CD4-positive, alpha-beta T cell (primary cell): ENCODE results near the gene TNK2. TPM values are rescaled to one million over a fixed set of nuclear protein-coding genes. Genes with fewer than 3 reads are reported as not detected.
"Not testable (repeated sequence)": the region's sequence is repeated elsewhere in the genome, so short reads cannot be mapped to it uniquely, and the experiment has no call there.

ENCODE experiments used
- ATAC-seq: fragments of 200-7000 bp; cut with Tn5 transposase; one replicate; pipeline ENCODE4 v1.10.0; 2022; ENCODE audit warnings: mild to moderate bottlenecking; ENCODE audit not compliant: poor library complexity
- CTCF ChIA-PET: fragments of 350-600 bp; sonication (Branson Sonifier 250); formaldehyde crosslinking; loops from one replicate; lab custom pipeline; 2021; ENCODE audit warnings: antibody characterized with exemption, inconsistent platforms; lab: Charles Lee
- POLR2A ChIA-PET: fragments of 350-600 bp; sonication (Branson Sonifier 250); formaldehyde crosslinking; loops from one replicate; lab custom pipeline; 2021; ENCODE audit warnings: antibody characterized with exemption, inconsistent platforms; lab: Charles Lee
- DNase-seq, 14 experiments: peaks; one replicate each; pipeline ENCODE4 v3.0.0-alpha.2; 2013 to 2020; ENCODE audit warnings: mixed read lengths in 2 of 14
- H3K27ac ChIP-seq, 2 donors: one replicate each; pipeline versions ENCODE4 v1.5.1 to v1.7.0; 2013; ENCODE audit warnings: low read length in 2 of 2, low read depth in 1 of 2, mild to moderate bottlenecking in 1 of 2
- H3K27me3 ChIP-seq, 2 experiments: 1 replicate in 1 of 2; 2 replicates in 1 of 2; pipeline versions ENCODE4 v1.6.1 to v1.7.0; 2013; ENCODE audit warnings: low read length in 2 of 2, control low read depth in 1 of 2, mild to moderate bottlenecking in 1 of 2, moderate library complexity in 1 of 2; ENCODE audit not compliant: insufficient read depth in 2 of 2, control insufficient read depth in 1 of 2
- H3K36me3 ChIP-seq: one replicate; pipeline ENCODE4 v1.6.1; 2013; ENCODE audit warnings: low read length, control low read depth; ENCODE audit not compliant: insufficient read depth
- H3K4me1 ChIP-seq: one replicate; pipeline ENCODE4 v1.6.1; 2013; ENCODE audit warnings: low read length, control low read depth; ENCODE audit not compliant: insufficient read depth
- H3K4me3 ChIP-seq: one replicate; pipeline ENCODE4 v1.5.1; 2013; ENCODE audit warnings: mild to moderate bottlenecking, low read length, moderate library complexity
- H3K9me3 ChIP-seq, 2 experiments: 1 replicate in 1 of 2; 2 replicates in 1 of 2; pipeline versions ENCODE4 v1.6.1 to v1.7.0; 2013; ENCODE audit warnings: low read length in 2 of 2, mild to moderate bottlenecking in 2 of 2, control low read depth in 1 of 2, moderate library complexity in 1 of 2; ENCODE audit not compliant: control insufficient read depth in 1 of 2, insufficient read depth in 1 of 2
- H3K27ac Mint-ChIP-seq: one replicate; pipeline ENCODE4 v1.8.0; 2020; ENCODE audit warnings: mixed read lengths
- H3K27me3 Mint-ChIP-seq: one replicate; pipeline ENCODE4 v1.8.0; 2021; ENCODE audit warnings: mixed read lengths
- H3K36me3 Mint-ChIP-seq: one replicate; pipeline ENCODE4 v1.8.0; 2021; ENCODE audit warnings: low read depth, mixed read lengths
- H3K4me1 Mint-ChIP-seq: one replicate; pipeline ENCODE4 v1.8.0; 2021; ENCODE audit warnings: low read depth, mixed read lengths
- H3K4me3 Mint-ChIP-seq: one replicate; pipeline ENCODE4 v1.8.0; 2020; ENCODE audit warnings: mild to moderate bottlenecking, mixed read lengths
- H3K9me3 Mint-ChIP-seq: one replicate; pipeline ENCODE4 v1.8.0; 2020; ENCODE audit warnings: mixed read lengths
- intact Hi-C, 2 experiments: fragments of 100-400 bp; cut with DNase I in 1 of 2; cut with micrococcal nuclease in 1 of 2; formaldehyde crosslinking; loops; one replicate each; pipeline versions ENCODE4 v1.15.1 to v1.9.0; 2023 to 2025; cut with DNase I, micrococcal nuclease
- total RNA-seq, 174 experiments: library from RNA in 2 of 174; stranded (reverse) in 2 of 174; gene quantifications; one replicate each; pipeline ENCODE4 v1.2.3 and lab custom pipeline; 2021 to 2026
- TF ChIP-seq, protein P1 (sequence below): fragments of 200-600 bp; IDR thresholded peaks from one replicate; pipeline ENCODE4 v1.8.0; 2022; ENCODE audit warnings: antibody characterized with exemption, mild to moderate bottlenecking

The TNK2 gene
- total RNA-seq, 2 experiments from 2014 or later, result 161 to 171 TPM

DNA sequence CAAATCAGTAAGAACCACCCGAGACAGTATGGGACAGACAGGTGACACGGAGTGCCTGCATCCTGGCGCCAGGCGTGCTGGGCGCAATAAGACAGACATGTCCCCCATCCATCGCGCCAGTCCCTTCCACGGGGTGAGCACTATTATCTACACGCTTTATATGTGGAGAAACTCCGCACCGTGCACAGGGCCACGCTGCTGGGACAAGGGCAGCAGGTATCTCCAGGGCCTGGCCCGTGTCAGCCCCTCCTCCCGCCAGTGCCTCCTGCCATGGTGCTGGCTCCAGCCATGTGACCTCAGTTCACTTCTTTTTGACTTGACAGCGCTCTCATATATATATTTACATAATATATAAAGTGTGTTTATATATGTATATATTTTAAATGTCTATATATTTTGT, 42.6 kb downstream of the TNK2 start:
- no peaks in the 10 kb centered on the region for H3K27me3 ChIP-seq
- DNase-seq, result no peak
- Mint-ChIP-seq H3K27ac (no peak overlapping the region), H3K36me3 (peaks cover 32% of the 10 kb centered on the region), H3K4me3 (no peak overlapping the region), H3K27me3 (no peaks in the 10 kb centered on the region), H3K4me1 (no peaks in the 10 kb centered on the region), H3K9me3 (no peaks in the 10 kb centered on the region)
- TF ChIP-seq, protein P1, sequence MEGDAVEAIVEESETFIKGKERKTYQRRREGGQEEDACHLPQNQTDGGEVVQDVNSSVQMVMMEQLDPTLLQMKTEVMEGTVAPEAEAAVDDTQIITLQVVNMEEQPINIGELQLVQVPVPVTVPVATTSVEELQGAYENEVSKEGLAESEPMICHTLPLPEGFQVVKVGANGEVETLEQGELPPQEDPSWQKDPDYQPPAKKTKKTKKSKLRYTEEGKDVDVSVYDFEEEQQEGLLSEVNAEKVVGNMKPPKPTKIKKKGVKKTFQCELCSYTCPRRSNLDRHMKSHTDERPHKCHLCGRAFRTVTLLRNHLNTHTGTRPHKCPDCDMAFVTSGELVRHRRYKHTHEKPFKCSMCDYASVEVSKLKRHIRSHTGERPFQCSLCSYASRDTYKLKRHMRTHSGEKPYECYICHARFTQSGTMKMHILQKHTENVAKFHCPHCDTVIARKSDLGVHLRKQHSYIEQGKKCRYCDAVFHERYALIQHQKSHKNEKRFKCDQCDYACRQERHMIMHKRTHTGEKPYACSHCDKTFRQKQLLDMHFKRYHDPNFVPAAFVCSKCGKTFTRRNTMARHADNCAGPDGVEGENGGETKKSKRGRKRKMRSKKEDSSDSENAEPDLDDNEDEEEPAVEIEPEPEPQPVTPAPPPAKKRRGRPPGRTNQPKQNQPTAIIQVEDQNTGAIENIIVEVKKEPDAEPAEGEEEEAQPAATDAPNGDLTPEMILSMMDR, result no peak
- POLR2A ChIA-PET, result no interaction called here
- CTCF ChIA-PET, result no interaction called here
- no peaks in the 10 kb centered on the region for H3K4me1 ChIP-seq
- no peak for ATAC-seq
- intact Hi-C loops, result no loop called here
- no peak overlapping the region for H3K4me3 ChIP-seq
- H3K27ac ChIP-seq, result no peak overlapping the region
- H3K9me3 ChIP-seq, result no peaks in the 10 kb centered on the region
- H3K36me3 ChIP-seq, result peaks cover 39% of the 10 kb centered on the region

DNA sequence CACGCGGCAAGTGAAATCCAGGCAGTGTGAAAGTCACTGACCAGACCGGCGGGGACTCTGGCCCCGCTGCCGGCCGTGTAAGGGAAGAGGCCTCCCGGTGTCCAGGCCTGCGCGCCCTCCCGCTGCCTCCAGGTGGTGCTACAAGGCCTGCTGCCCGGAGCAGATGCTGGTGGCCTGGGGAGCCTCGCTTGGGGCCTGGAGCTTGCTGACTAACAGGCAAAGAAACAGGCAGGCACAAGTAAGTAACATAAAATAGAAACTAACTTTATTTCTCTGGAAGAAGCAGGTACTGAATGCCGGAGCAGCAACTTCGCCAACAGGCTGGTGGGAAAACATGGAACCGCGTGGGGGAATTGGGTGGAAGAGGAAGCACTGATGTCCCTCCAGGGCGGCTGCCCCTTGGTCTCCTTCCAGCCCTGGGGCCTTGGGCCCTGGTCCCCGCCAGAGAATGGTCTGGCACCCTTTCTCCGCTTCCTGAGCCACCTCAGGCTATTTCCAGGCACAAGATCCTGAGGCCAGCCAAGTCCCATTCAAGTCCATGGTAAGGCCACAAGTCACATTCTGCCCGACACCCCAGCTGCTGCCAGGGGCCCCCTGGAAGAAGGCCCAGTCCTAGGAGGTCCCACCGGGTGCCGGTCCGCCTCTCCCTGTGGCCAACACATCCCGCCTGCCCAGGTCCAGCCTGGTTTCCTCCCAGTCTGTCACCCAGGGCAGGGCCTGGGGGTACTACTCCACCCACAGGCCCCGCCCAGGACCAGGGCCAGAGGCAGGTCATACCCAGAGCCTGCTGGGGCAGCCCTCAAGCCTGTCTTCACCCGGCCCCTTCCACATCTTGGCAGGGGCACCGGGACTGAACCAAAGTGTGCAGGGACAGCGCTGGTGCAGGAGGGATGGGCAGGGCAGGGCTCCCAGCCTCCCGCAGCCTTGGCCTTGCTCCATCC, 45.0 kb downstream of the TNK2 start:
- no peak overlapping the region for H3K27ac Mint-ChIP-seq
- peak; percentile 42 to 76 (median 57) for DNase-seq
- no peaks in the 10 kb centered on the region for H3K9me3 Mint-ChIP-seq
- POLR2A ChIA-PET, result interaction anchor here (1.4 kb wide), 1 partner anchor 52 kb away, joined by 5 read pairs; no protein-coding TSS in a partner anchor
- no peaks in the 10 kb centered on the region for H3K27me3 ChIP-seq
- no peak overlapping the region for H3K27ac ChIP-seq
- H3K4me3 ChIP-seq, result no peak overlapping the region
- TF ChIP-seq, protein P1, result peak; percentile 73
- H3K36me3 Mint-ChIP-seq, result peaks cover 17% of the 10 kb centered on the region
- peaks cover 11% of the 10 kb centered on the region for H3K4me1 ChIP-seq
- H3K4me3 Mint-ChIP-seq, result no peak overlapping the region
- ATAC-seq, result peak; percentile 78
- H3K9me3 ChIP-seq, result no peaks in the 10 kb centered on the region
- intact Hi-C loops, result loop anchor here (1.0 to 5.0 kb wide), 3 partner anchors 51 to 591 kb away; partner anchors contain the start of gene XXYLT1 (in 1 of the 2)
- H3K4me1 Mint-ChIP-seq, result peaks cover 5% of the 10 kb centered on the region
- no peaks in the 10 kb centered on the region for H3K27me3 Mint-ChIP-seq
- peaks cover 16% of the 10 kb centered on the region for H3K36me3 ChIP-seq
- CTCF ChIA-PET, result interaction anchor here (0.6 to 2.0 kb wide), 9 partner anchors 12 to 52 kb away, joined by 3 to 17 read pairs (median 5); partner anchors contain the start of gene TNK2

DNA sequence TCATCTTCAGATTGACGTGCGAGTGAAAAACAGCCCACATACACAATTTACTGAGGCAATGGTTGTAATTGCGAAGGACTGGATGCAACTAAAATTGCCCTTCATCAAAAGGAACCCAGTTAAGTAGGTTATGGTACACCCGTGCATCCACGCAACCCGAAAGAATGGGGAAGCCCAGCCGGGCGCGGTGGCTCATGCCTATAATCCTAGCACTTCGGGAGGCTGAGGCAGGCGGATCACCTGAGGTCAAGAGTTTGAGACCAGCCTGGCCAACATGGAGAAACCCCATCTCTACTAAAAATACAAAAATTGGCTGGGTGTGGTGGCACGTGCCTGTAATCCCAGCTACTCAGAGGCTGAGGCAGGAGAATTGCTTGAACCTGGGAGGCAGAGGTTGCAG, 46.0 kb downstream of the TNK2 start:
- DNase-seq, H3K4me3 Mint-ChIP-seq, H3K27me3 ChIP-seq, H3K27ac Mint-ChIP-seq, POLR2A ChIA-PET, H3K4me3 ChIP-seq, ATAC-seq, H3K4me1 Mint-ChIP-seq, H3K36me3 ChIP-seq, H3K9me3 Mint-ChIP-seq, H3K27me3 Mint-ChIP-seq, H3K27ac ChIP-seq, H3K9me3 ChIP-seq: not testable (repeated sequence)
- peaks cover 17% of the 10 kb centered on the region for H3K36me3 Mint-ChIP-seq
- intact Hi-C loops, result loop anchor here in 1 of 2 experiments (5.0 kb wide), 1 partner anchor 590 kb away; the partner anchor contains the start of gene XXYLT1
- H3K4me1 ChIP-seq, result peaks cover 11% of the 10 kb centered on the region
- CTCF ChIA-PET, result interaction anchor here (1.0 to 2.2 kb wide), 3 partner anchors 11 to 52 kb away, joined by 4 to 17 read pairs (median 5); no protein-coding TSS in a partner anchor
